ENCODE data around the gene SMIM45.

The SMIM45 gene

DNA sequence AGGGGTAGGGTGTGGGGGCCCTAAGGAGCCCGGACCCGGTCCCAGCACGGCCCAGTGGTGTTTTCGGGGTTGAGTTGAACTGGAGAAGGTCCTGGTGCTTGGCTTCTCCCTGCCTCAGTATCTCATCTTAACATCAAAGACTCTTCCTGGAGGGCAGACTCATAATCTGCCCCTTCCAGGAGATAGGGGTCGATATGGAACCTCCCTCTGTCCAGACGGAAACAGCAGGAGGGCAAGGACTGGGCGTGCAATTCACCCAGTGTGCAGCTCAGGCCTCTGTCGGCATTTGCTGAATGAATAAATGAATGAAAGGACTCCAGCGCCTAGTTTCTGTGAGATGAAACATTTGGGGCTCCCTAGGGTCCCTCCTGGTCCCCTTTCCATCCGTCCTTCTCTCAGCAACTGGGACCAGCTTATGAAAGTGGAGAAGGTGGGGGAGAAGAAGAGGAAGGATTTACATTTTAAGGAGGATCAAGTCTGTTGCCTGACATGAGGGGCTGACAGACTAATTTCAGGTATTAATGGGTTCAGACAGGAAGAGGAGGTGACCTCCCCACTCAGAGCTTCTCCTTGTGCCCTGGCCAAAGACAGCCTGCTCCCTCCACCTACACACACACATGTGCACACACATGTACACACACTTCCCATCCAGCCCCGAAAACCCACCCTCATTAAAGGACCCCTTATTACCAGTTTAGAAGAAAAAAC is 36.0 kb upstream of the SMIM45 start:
- DNase-seq: no peak

DNA sequence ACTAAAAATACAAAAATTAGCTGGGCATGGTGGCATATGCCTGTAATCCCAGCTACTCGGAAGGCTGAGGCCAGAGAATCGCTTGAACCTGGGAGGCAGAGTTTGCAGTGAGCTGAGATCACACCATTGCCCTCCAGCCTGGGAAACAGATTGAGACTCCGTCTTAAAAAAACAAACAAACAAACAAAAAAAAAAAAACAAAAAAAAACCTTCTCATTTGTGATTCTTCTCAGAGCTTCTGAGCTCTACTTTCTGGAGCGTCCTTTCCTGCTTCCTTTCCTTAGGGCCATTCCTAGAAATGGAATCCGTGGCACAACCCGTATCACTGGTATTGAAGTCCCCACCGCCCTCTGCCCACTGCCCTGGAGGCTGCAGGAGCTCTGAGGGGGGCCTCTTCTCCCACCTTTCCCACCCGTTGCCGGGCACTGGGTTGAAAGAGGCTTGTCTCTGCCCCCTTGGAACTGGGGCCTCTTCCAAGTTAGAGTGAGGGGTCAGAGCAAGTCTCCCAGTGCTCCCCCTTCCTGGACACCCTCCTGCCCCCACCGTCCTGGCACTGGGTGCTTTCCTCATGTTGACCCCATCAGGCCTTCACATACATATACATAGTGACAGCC is 35.1 kb upstream of the SMIM45 start:
- no peak for DNase-seq

DNA sequence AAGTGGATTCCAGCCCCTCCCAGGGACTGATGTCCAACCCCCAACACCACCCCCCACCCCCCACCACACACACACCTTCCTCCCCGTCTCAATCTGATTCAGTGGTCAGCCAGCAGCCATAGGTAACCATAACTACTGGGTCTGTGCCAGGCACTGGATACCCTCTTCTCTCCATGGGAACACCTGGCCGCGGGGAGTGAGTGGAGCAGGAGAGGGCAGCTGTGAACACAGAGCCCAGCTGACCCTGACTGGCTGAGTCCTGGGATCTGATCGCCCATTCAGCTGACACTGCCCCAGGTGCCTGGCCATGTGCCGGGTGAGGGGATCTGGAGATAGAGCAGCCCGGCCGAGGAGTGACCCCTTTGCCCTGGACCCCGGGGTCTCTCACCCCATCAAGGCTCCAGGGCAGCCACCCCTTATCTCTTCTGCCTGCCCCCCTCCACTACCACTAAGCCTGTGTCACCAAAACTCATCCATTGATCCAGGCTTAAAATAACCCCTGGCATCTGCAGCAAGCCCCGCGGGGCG is 34.5 kb upstream of the SMIM45 start:
- peak; percentile 32 for DNase-seq

DNA sequence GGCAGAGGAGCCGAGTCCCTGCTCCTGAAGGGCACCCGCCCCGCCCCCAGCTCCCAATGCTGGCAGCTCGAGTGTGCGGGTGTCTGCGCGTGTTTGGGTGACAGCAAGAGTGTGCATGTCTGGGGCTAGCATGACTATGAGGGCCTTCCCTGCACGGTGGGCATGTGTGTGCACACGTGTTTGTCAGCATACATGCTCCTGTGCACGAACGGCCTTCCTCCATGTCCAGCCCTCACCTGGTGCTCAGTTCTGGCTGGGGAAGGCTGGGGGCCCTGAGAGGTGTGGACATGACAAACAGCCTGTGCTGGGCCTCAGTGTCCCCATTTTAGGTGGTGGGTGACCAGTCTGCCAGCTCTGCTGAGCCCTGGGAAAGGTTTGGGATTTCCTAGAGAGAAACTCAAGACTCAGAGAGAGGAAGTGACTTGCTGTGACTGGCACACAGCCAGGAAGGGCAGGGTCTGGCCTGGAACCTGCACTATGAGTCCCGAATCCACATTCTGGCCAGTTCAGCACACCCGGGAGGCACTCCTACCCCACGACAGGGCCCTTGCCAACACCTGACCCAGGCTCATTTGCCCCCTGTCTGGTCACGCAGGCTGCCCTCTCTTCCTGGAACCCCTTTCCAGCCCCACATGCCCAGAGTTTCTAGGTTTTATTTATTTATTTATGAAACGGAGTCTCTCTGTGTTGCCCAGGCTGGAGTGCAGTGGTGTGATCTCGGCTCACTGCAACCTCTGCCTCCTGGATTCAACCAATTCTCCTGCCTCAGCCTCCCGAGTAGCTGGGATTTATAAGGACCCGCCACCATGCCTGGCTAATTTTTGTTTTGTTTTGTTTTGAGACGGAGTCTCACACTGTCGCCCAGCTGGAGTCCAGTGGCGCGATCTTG is 33.8 kb upstream of the SMIM45 start:
- peak; percentile 35 for DNase-seq

DNA sequence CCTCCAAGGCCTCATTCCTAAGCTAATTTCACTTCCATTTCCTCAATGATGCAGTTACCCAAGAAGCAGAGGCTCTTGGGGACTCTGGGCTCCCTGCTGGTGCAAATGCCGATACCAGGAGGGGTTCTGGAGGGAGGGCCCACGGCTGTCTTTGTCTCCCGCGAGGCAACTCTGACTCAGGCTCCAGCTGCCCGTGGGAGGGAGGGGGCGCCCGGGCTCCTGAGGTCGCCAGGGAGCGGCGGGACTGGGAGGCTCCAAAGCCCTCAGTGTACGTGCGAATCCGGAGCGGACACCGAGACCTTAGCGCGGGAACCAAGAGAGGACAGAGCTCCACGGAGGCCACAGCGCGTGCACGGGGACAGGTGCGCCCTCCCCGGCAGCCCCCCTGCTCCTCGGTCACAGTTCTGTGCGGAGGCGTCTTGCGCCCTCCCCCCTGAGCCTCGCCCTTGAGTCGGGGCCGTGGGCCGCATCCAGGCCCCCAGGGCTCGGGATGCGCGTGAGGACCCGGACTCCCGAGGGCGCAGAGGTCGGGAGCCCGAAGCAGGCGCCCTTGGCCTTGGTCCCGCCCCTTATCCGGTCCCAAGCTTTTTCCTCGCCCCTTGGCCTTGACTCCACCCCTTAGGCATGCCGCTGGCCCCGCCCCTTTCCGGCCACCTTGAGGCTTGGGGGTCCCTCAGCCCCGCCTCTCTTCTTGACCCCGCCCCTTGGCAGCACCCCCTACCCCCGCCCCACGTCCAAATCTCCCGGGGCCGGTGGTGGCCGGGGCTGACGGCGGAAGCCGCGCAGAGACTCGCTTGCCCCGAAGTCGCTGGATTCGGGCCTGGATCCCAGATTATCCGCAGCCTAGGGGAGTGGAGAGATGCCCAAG is 32.4 kb upstream of the SMIM45 start:
- no peak for DNase-seq

DNA sequence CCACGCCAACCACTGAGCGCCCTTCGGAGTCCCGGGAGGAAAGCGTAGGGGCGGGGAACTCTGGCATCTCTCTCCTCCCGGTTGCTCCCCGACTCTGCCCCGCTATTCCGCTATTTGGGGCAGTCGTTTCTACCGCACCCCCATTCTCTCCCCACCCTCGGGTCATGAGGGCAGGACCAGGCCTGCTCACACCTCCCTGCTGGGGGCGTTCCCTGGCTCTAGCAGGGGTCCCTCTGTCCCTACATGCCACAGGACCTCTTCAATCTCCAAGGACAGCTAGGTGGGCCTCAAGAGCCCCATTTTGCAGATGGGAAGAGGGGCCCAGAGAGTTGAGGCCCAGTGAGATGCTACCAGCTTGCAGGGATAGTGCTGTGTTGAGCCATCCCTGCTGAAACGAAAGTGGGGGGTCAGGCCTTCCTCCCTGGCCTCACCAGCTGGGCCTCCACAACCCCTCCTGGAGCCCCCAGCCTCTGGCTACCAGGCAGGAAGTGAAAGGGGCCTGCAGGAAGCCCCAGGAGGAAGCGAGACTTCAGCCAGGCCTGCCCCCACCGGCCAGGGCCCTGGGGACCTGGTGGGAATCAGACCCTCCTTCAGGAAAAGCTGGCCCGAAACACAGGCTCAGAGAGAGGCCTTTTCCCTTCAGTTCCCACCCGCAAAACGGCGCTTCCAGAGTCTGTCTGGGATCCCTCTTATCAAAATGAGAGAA is 31.5 kb upstream of the SMIM45 start:
- DNase-seq: no peak

DNA sequence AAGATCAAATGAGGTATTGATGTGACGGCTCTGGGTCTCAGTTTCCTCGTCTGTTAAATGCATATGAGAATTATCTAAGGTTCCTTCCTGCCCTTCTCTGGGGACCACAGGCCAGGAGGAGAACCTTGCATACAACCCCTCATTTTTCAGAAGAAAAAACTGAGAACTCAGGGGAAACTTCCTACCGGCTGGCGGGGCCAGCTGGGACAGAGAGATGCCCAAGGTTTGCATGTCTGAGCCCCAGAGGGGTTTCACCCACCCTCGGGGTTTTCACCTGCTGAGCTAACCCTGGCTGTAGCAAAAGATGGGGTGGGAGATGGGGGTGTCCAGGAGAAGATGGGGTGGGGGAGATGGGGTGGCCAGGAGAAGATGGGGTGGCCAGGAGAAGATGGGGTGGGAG is 29.6 kb upstream of the SMIM45 start:
- no peak for DNase-seq

DNA sequence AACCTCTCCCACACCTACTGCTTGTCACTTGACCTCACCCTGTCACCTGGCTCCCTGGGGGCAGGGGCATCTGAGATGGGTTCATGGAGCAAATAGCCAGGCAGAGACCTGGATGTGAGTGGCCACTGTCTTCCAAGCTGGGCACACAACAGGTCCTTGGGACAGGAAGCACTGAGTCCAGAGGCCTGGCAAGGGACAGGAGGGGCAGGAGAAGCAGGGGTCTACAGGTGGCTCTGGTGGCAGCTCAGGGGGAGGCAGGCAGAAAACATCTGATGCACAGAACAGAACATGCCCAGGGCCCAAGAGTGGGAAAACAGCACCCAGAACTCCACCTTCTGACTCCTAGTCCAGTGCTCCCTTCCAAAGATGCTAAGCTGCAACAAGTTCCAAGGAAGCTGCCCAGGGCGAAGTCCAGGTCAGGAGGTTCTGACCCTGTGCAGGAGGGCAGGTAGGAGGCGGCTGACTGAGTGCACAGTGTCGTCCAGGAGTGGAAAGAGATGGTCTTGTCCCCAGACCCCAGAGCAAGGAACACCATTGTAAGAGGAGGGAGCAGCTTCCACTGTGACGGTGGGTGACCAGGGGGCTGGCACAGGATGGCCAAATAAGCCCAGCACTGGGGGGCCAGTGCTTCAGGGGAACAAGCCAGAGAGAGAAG is 28.9 kb upstream of the SMIM45 start:
- DNase-seq: no peak

DNA sequence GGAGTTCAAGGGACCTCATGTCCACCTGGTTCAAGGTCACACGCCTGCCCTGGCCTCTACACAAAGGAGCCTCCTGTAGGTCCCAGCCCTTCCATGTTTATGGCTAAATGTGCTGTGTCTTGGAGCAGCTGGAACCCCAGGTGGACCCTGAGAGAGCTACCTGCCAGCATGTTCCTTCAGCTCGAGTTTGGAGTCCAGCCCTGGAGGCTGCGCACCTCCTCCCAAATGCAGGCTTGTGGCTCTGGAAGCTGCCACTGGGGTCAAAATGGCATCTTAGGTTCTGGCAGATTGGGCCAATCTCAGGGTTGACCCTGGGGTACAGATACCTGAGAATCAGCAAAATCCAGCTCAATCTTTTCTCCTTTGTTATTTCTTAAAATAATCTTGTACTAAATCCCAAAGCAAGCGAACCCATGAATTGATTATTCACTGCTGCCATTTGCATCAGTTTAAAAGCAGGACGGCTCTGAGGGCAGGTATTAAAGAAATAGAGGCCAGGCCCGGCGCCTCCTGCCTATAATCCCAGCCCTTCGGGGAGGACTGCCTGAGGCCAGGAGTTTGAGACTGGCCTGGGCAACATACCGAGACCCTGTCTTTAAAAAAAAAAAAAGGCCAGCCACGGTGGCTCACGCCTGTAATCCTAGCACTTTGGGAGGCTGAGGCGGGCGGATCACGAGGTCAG is 28.2 kb upstream of the SMIM45 start:
- DNase-seq: no peak

DNA sequence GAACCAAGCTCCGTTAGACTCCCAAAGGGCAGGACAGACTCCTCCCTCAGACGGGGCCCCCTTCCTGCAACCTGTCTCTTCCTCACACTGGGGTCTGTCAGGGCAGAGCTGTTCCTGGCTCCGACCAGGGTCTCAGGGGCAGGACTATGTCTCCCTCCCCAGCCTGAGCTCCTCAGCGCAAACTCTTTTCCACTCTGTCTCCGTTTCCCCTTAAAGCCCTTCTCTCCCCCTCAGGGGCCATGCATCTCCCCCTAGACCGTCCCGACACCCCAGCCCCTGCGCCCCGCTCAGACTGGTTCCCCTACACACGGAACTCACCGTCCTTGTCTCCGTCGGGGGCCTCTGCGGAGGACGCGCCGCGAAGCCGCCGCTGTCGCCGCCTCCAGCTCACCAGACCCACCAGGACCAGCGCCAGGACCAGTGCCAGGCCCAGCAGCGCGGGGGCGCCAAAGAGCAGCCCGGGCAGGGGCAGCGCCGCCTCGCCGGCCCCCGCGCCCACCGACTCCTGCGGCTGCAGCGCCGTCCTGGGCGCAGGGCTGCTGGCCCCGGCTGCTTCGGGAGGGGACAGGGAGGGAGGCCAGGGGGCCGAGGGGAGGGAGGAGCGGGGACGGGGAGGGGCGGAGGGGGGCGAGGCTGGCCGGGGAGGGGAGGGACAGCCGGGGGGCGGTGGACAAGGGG is 26.0 kb upstream of the SMIM45 start:
- DNase-seq: peak; percentile 23

DNA sequence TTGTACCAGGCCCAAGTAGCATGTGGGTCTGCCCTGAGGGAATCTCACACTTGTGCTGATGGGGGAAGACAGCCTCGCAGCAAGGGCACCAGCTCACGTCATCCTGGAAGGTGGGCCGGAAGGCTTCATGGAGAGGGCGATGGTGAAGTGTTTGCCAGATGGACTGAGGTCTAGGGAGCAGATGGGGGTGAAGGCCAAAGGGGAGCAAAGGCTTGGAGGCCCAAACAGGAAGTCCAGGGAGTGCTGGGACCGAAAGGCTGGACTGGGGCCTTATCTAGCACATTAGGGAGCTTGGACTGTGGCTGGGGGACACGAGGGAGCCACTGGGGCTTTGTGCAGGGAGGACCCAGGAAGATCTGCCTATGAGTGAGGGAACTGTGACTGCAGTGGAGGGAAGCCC is 24.1 kb upstream of the SMIM45 start:
- DNase-seq: no peak

DNA sequence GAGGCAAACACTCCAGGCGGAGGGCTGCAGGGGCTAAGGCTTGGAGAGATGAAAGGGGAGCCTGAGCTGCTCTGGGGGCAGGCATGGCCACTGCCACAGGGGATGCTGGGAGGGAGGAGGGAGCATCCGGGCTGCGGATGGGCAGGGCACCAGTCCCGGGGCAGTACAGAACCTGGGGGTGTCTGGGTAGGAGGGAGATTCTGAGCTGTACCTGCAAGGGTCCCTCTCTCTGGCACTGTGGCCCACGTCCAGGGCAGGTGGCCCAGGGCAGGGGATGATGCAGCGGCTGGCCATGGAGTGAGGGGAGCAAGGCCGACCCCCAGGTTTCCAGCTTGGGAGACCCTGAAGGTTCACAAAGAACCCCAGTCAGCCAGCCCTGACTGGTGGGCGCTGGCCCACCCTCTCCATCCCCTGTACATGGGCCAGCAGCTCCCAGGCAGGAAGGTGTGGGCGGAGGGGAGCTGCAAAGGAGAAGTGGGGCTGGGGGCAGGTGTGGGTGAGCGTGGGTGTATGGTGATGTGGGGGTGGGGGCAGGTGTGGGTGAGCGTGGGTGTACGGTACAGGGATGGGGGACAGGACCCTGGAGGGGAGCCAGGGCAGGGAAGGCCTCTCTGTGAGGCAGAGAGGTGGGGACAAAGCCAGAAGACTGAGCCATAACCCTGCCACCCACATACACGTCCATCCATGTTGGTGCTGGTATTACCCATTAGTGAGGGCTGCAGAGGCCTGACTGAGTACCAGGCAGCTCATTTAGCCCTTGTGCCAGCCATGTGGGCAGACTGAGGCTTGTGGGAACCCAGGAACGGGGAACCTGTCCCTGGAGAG is 23.1 kb upstream of the SMIM45 start:
- DNase-seq: no peak

DNA sequence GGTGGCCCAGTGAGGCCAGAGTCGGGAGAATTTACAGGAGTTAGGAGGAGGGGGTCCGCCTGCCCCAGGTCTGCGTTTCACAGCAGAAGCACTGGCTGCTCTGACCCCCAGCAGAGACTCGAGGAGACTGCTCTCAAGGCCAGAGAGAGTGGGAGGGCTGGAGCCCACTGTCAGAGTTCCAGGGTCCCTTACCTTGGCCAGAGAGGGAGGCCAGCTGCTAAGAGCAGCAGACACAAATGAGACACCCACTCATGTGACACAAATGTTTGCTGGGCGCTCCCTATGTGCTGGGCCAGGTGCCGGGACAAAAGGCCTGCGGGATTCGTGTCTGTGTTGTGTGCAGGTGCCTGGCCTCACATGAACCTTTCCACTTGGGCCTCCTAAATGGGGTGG is 22.5 kb upstream of the SMIM45 start:
- DNase-seq: peak; percentile 19

DNA sequence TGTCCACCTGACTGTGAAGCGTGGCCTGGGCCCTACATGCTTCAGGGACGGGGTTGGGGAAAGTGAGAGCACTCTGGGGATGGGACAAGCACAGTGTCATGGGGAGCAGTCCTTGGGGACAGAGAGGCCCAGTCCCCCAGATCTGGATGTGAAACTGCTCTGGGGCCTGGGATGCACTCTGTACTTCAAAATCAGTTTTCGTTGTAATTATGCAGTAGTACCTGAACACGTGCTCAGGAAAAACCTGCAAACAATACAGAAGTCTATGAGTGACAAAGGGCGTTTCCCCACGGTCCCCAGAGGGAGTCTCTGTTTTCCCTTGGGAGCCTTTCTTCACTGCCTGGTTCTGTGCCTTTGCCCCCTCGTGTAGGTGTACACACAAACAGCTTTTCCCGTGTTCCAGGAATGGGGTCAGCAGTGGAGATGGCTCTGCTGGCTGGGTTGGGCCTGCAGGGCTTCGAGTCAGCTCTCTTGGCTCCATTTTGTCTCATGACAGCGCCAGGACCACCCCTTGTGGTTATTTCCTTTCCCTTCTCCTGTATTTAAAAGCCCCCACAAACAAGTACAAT is 20.2 kb upstream of the SMIM45 start:
- DNase-seq: no peak

DNA sequence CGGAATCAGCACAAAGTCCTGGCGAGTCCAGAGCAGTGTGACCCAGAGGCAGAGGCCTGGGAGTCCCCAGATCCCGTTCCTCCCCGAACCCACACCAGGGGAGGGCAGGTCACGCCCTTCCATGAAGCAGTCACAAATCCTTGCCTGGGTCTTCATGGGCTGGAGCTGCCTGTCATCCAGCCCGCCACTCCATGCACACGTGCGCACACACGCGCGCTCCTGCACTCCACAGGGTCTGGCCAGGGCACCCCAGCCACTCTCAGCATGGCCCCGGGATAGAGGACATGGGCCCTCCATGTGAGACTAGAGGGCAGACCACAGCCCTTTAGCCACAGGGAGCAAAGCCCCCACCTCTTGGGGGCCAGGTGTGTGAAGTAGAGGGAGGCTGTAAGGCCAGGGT is 19.6 kb upstream of the SMIM45 start:
- DNase-seq: no peak

DNA sequence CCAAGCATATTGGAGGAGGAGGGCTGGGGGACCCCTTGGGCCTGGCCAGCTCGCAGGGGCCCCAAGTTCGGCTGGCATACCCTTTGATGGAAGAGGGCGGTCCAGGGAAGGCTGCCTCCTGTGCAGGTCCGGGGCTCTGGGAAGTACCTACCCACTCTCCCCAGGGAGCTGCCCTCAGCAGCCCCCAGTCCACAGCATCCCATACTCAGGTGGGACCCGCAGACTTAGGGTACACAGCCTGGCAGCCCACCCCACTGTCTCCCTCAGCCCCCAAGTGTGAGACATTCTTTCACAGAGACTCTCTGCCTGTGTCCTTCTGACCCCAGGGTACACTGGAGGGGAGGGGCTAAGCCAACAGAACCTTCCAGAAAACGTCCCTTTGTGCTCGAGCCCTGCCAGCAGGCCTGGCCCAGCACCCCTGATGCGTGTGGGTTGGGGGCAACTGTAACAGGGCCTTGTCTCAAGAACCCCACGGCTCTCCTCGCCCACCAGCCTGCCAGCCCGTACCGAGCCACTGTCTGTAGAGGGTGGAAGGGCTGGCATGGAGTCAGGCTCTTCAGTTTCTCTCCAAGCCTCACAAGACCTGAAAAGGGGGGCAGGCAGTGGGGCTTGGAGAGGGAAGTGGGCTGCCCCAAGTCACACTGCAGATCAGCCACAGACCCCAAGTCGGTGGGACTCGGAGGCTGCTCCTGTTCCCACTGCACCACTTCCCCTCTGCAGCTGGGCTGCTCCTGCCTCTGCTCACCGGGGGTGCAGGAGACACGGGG is 18.4 kb upstream of the SMIM45 start:
- DNase-seq: no peak

DNA sequence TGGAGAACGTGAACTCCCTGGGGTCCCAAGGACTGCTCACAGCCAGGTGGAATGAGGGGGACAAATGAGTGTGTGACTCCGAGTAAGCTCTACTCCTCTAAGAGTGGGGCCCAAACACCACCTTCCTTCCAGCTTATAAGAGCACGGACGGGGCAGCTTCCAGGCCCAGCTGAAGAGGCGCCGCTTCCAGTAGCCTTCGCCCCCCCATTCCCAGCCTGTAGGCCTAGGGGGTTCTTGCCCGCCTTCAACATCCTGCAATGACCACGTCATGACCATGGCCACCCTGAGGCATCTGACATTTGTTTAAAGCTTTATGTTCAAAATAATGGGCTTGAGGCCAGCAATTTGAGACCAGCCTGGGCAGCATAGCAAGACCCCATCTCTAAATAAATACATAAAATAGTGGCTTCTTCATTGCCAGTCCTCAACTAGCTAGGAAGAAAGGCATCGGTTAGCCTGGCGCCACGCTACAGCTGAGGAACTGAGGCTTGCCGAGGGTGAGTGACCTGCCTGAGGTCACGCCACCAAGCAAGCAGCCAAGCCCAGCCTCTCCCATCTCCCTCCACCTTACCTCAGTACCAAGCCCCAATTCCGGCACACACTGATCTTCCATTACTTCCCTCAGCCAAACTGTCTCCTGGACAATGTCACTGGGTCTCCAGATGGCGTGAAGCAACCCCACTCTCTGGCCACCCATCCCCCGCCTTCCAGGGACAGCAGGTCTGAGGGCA is 17.5 kb upstream of the SMIM45 start:
- no peak for DNase-seq

DNA sequence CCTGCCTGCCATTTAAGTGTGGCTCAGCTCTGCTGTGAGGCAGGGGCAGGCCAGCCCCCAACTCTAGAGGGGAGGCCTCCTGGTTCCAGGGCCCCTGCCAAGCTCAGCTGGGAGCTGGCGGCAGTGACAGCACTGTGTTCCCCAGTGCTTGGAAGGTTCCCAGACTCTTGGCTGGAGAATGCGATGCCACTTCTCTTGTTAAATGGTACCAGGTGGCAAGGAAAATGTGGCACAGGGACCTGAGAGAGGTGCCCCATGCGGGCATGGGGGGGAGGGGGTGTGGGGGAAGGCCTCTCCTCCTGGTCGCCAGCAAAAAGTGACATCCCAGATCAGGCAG is 17.0 kb upstream of the SMIM45 start:
- DNase-seq: no peak
